Suprapubic skin (tissue), 4 donors: ENCODE data around the gene ODF2L. TPM values are rescaled to one million over a fixed set of nuclear protein-coding genes. Genes with fewer than 3 reads are reported as not detected.

Experiments used
- DNase-seq, 2 donors: peaks; one replicate each; pipeline ENCODE4 v3.0.0-alpha.2; 2019; ENCODE audit warnings: low spot score in 2 of 2
- H3K27ac ChIP-seq: fragments of 200-600 bp; sonication (generic); one replicate; pipeline ENCODE4 v1.5.1; 2019
- H3K27me3 ChIP-seq: fragments of 200-600 bp; sonication (generic); one replicate; pipeline ENCODE4 v1.5.1; 2019
- H3K36me3 ChIP-seq: fragments of 200-600 bp; sonication (generic); one replicate; pipeline ENCODE4 v1.5.1; 2019
- H3K4me1 ChIP-seq: fragments of 200-600 bp; sonication (generic); one replicate; pipeline ENCODE4 v1.5.1; 2019
- H3K4me3 ChIP-seq: fragments of 200-600 bp; sonication (generic); one replicate; pipeline ENCODE4 v1.5.1; 2019; ENCODE audit warnings: mild to moderate bottlenecking
- H3K9me3 ChIP-seq: fragments of 200-600 bp; sonication (generic); one replicate; pipeline ENCODE4 v1.5.1; 2019
- CTCF ChIP-seq, 2 donors: fragments of 200-600 bp in 1 of 2; fragments of 450-650 bp in 1 of 2; sonication (generic) in 1 of 2; IDR thresholded peaks; one replicate each; pipeline ENCODE4 v1.5.1; 2016 to 2019; ENCODE audit warnings: antibody characterized with exemption in 2 of 2, mild to moderate bottlenecking in 1 of 2, moderate library complexity in 1 of 2
- EP300 ChIP-seq: sonication (generic); formaldehyde crosslinking; IDR thresholded peaks from one replicate; pipeline ENCODE4 v1.6.1; 2017; ENCODE audit warnings: antibody characterized with exemption
- POLR2A ChIP-seq, 2 donors: fragments of 450-650 bp; IDR thresholded peaks; one replicate each; pipeline ENCODE4 v1.6.1; 2017; ENCODE audit warnings: antibody characterized with exemption in 2 of 2, mild to moderate bottlenecking in 2 of 2, moderate library complexity in 2 of 2
- POLR2AphosphoS5 ChIP-seq, 3 donors: sonication (generic); formaldehyde crosslinking; IDR thresholded peaks; one replicate each; pipeline ENCODE4 v1.6.1; 2017; ENCODE audit warnings: antibody characterized with exemption in 3 of 3
- WGBS: methylation state at CpG from one replicate; pipeline ENCODE4 v1.1.5; 2018; 5-methylcytosine and 5-hydroxymethylcytosine counted together
- total RNA-seq, 4 donors: library from RNA; depleted of rRNA; stranded (reverse); fragments of >200 nt; gene quantifications; one replicate each; pipeline ENCODE4 v1.1.0, GENCODE V29; 2016

ODF2L gene
- total RNA-seq, 4 donors from 2014 or later = 16.6 to 33.4 (median 23.5) TPM

GRCh38 chr1:86318436-86318835 lies 77.7 kb downstream of the ODF2L start:
- H3K4me3 ChIP-seq = no peak overlapping the region
- H3K27me3 ChIP-seq = no peaks in the 10 kb centered on the region
- TF ChIP-seq POLR2A (IDR thresholded peaks at IDR 0.05) (no peak), EP300 (no peak)
- no peaks in the 10 kb centered on the region for H3K4me1 ChIP-seq
- 34% methylated on average over 3 of the region's 3 CpGs for WGBS
- no peak overlapping the region for H3K27ac ChIP-seq
- H3K9me3 ChIP-seq = no peaks in the 10 kb centered on the region
- no peak for DNase-seq
- no peaks in the 10 kb centered on the region for H3K36me3 ChIP-seq

DNA sequence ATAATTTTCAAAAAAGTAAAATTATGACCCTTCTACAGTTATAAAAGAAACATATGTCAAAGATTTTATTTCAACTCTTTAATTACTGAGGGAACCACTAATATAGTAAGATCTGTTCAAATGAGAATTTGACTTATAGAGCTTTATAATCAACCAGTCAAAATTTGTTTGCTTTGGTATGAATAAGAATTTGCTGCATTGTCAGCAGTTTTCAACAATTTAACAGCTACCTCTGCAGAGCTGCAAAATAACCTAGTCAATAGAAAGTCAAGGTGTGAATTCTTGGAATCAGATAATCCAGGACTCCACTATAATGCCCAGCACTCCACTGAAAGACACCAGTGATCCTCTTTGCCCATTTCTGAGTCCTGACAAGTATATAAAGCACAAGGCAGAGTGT lies 78.2 kb downstream of the ODF2L start:
- no peaks in the 10 kb centered on the region for H3K27me3 ChIP-seq
- no peak for DNase-seq
- H3K9me3 ChIP-seq = no peaks in the 10 kb centered on the region
- H3K36me3 ChIP-seq = no peaks in the 10 kb centered on the region
- H3K4me3 ChIP-seq = no peak overlapping the region
- no peak overlapping the region for H3K27ac ChIP-seq
- TF ChIP-seq EP300 (no peak), CTCF (IDR thresholded peaks at IDR 0.05) (no peak), POLR2A (IDR thresholded peaks at IDR 0.05) (no peak), POLR2AphosphoS5 (IDR thresholded peaks at IDR 0.05) (no peak)
- no peaks in the 10 kb centered on the region for H3K4me1 ChIP-seq

DNA sequence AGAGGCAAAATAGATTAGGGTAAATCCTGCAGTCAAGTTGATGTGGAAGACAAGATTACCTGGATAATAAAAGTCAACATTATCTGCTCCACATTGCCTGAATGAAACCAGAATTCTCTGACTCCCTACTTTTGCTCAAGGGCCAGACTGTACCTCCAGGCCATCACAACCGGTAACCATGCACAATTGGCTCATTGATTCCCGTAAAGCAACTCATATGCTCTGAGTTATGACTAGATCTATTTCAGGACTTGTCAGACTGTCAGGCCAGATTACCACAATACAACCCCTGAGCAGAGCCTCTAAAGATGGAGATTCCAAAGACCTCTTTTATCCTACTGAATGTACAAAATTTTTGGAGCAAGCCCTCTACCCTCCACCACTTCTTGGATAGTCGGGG lies 90.4 kb downstream of the ODF2L start:
- DNase-seq = no peak
- Histone ChIP-seq H3K36me3 (no peaks in the 10 kb centered on the region), H3K27ac (no peak overlapping the region), H3K9me3 (no peaks in the 10 kb centered on the region), H3K27me3 (no peaks in the 10 kb centered on the region), H3K4me3 (no peak overlapping the region), H3K4me1 (no peaks in the 10 kb centered on the region)
- TF ChIP-seq CTCF (IDR thresholded peaks at IDR 0.05) = no peak
- no peak for TF ChIP-seq EP300
- TF ChIP-seq POLR2A (IDR thresholded peaks at IDR 0.05) = no peak
- no peak for TF ChIP-seq POLR2AphosphoS5 (IDR thresholded peaks at IDR 0.05)
- 69% methylated on average over 3 of the region's 3 CpGs for WGBS

DNA sequence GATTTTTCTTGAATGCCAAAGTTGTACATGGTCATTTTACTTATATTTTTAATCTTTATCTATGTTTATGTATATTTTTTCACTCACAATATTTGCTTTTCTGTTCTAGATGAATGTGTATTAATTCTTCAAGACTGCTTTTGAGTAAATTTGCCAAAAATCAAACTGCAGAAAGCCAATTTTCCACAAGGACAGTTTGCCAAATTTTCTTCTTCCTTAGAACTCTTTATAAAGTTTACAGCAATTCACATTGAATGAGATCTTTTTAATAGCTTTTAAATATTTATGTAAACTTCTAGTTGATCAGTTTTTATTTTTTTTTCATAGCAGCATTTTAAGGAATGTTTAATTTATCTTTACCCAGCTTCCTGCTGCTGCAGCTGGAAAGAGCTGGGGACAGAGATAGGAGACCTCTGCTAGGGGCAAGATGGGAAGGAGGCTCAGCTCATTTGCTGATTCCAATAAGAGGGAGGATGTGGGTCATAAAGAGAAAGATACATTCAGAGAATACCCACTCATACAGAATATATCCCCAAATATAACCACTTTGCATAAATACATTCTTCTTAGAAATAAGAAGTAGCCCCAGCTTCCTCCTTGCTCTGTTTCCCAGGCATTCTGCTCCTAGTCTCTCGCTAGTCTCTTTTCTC lies 93.0 kb downstream of the ODF2L start:
- H3K27ac ChIP-seq = no peak overlapping the region
- TF ChIP-seq POLR2A (IDR thresholded peaks at IDR 0.05) = no peak
- TF ChIP-seq POLR2AphosphoS5 (IDR thresholded peaks at IDR 0.05) = no peak
- no peak for TF ChIP-seq EP300
- TF ChIP-seq CTCF (IDR thresholded peaks at IDR 0.05) = no peak
- DNase-seq = no peak

More for the DNA sequence above, 93.0 kb downstream of the ODF2L start:
- no peaks in the 10 kb centered on the region for H3K4me1 ChIP-seq
- no peaks in the 10 kb centered on the region for H3K36me3 ChIP-seq
- no peaks in the 10 kb centered on the region for H3K27me3 ChIP-seq
- H3K4me3 ChIP-seq = no peak overlapping the region
- H3K9me3 ChIP-seq = no peaks in the 10 kb centered on the region
- WGBS = 92% methylated on average over 1 of the region's 1 CpG

Other genes with a start within 250 kb of the ODF2L start
- gene COL24A1, start 239.6 kb downstream of the ODF2L start, total RNA-seq = 1 to 10 TPM in 2 of 4 donors, under 1 TPM in 2; 0.32 to 1.8 (median 0.72) TPM
- 100 to 1,000 TPM in 3 of 4 donors, 10 to 100 TPM in 1; 49.3 to 147 (median 112) TPM for gene CLCA2, start 27.8 kb upstream of the ODF2L start, total RNA-seq
- not detected for gene CLCA1, start 72.6 kb upstream of the ODF2L start, total RNA-seq
- 1 to 10 TPM; 1.4 to 2.3 (median 1.6) TPM for gene CLCA4, start 150.8 kb upstream of the ODF2L start, total RNA-seq